Activated T-helper 1 cell treated with anti-CD3 and anti-CD28 coated beads, Interleukin-12 subunit alpha, Interleukin-12 subunit beta, Interleukin-2, Interleukin-4 antibody, amounts not matched to agents 30 ng/mL and 10 ng/mL and 1 ng/mL, durations not matched to agents 14 hours and 24 hours and 36 hours (primary cell): ENCODE measurements around the gene HNF1A. TPM values are rescaled to one million over a fixed set of nuclear protein-coding genes. Genes with fewer than 3 reads are reported as not detected.

Experiments used
- DNase-seq: peaks from one replicate; pipeline ENCODE4 v3.0.0; 2021; ENCODE audit warnings: low spot score
- H3K27ac Mint-ChIP-seq: one replicate; pipeline ENCODE4 v1.8.0; 2021; ENCODE audit warnings: mild to moderate bottlenecking, mixed read lengths
- H3K27me3 Mint-ChIP-seq: one replicate; pipeline ENCODE4 v1.8.0; 2022; ENCODE audit warnings: mild to moderate bottlenecking, moderate library complexity, mixed read lengths; ENCODE audit not compliant: insufficient read depth
- H3K36me3 Mint-ChIP-seq: one replicate; pipeline ENCODE4 v1.8.0; 2021; ENCODE audit warnings: low read depth, mixed read lengths
- H3K4me1 Mint-ChIP-seq: one replicate; pipeline ENCODE4 v1.8.0; 2021; ENCODE audit warnings: low read depth, mixed read lengths
- H3K4me3 Mint-ChIP-seq: one replicate; pipeline ENCODE4 v1.8.0; 2021; ENCODE audit warnings: mild to moderate bottlenecking, moderate library complexity, mixed read lengths
- H3K9me3 Mint-ChIP-seq: one replicate; pipeline ENCODE4 v1.8.0; 2021; ENCODE audit warnings: mixed read lengths
- intact Hi-C: fragments of 100-400 bp; cut with micrococcal nuclease; formaldehyde crosslinking; loops from one replicate; pipeline ENCODE4 v1.15.1; 2024
- total RNA-seq: library from RNA; stranded (reverse); gene quantifications from 2 replicates; pipeline ENCODE4 v1.2.3, GENCODE V29; 2022

Gene HNF1A
- total RNA-seq, 1 donor from 2014 or later = not detected

- no peak overlapping the region for H3K27ac Mint-ChIP-seq
- no peaks in the 10 kb centered on the region for H3K36me3 Mint-ChIP-seq
- intact Hi-C loops = loop anchor here (10.0 kb wide), 1 partner anchor 111 kb away; no protein-coding TSS in a partner anchor
- DNase-seq = no peak
- H3K27me3 Mint-ChIP-seq = peaks cover 9% of the 10 kb centered on the region
- no peak overlapping the region for H3K4me3 Mint-ChIP-seq
- H3K9me3 Mint-ChIP-seq = no peaks in the 10 kb centered on the region
- peaks cover 16% of the 10 kb centered on the region for H3K4me1 Mint-ChIP-seq
Measured at GRCh38 chr12:120965534-120966091, 12.7 kb upstream of the HNF1A start.

GRCh38 chr12:120970310-120970709 is 8.0 kb upstream of the HNF1A start:
- no peaks in the 10 kb centered on the region for H3K36me3 Mint-ChIP-seq
- peaks cover 7% of the 10 kb centered on the region for H3K4me1 Mint-ChIP-seq
- intact Hi-C loops = loop anchor here (5.0 kb wide), 1 partner anchor 68 kb away; the partner anchor contains the start of gene SPPL3

DNA sequence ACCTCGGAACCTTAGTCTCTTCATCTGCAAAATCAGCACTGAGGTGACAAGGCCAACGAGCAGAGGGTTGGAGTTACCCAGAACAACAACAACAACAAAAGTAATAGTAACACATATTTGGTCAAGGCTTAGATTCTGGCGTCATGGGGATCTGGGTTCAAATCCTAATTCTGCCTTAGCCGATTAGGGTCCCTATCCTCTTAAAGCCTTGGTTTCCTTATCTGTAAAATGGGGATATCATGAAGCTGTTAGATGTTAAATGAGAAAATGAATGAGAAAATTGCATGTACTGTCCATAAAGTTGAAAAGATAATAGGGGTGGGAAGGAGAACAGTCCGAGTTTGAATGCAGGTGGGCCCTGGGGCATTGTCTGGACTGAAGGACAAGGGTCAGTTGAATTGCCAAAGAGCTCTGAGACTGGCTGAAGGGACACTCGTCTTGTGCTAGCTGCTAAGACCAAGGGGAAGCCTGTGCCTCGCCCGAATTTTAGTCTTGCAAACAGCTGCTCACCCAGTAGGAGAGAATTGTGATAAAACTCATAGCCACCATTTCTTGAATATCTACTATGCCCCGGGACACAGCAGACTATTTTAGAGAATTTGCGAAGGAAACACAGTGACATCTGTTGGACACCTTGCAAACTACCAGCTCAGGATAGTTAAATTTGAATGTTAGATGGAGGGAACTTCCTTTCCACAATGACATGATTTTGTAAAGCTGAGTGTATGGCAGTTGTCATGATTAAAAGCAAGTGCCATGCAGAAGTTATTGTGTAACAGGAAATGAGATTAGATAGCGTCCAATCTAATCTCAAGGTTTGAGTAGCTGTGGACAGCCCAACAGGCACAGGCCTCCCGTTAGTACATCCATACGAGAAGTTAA is 6.8 kb upstream of the HNF1A start:
- peaks cover 8% of the 10 kb centered on the region for H3K27me3 Mint-ChIP-seq

More at GRCh38 chr12:120970310-120970709, 8.0 kb upstream of the HNF1A start:
- no peak for DNase-seq
- Mint-ChIP-seq H3K27ac (no peak overlapping the region), H3K27me3 (peaks cover 8% of the 10 kb centered on the region), H3K4me3 (no peak overlapping the region), H3K9me3 (no peaks in the 10 kb centered on the region)

DNA sequence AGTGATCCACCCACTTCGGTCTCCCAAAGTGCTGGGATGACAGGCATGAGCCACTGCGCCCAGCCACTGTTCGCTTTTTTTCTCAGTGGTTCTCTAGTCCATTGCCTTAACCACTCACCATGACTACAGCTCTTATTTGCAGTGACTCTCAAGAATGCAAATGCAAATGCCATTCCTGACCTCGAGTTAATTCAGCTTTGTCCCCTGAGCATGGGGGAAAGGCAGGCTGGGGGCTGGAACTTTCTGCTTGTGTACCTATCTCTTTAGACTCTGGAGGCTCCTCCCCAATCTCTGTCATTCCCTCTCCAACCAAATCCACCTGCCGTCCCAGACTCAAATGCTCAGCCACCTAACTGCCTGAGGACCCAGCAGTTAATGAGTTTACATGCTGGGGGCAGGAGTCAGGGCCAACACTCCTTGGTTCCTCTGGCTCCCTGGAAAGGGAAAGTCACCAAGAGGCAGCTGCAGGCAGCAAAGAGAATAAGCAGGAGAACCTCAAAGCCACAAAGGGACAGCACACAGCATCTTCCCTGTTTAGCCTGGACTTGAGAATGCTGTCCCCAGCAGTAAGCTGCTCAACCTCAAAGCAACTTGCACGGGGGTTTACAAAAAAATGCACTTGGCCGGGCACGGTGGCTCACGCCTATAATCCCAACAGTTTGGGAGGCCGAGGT is 5.3 kb upstream of the HNF1A start:
- Mint-ChIP-seq H3K36me3 (no peaks in the 10 kb centered on the region), H3K27me3 (peaks cover 8% of the 10 kb centered on the region), H3K4me3 (no peak overlapping the region), H3K27ac (no peak overlapping the region), H3K9me3 (no peaks in the 10 kb centered on the region), H3K4me1 (peaks cover 7% of the 10 kb centered on the region)
- intact Hi-C loops = loop anchor here (1.0 to 5.0 kb wide), 2 partner anchors 71 to 286 kb away; partner anchors contain the start of genes MLEC and SPPL3
- no peak for DNase-seq

More for the DNA sequence above, 6.8 kb upstream of the HNF1A start:
- DNase-seq = peak; percentile 17
- intact Hi-C loops = loop anchor here (1.0 to 5.0 kb wide), 6 partner anchors 27 to 390 kb away; partner anchors contain the start of genes MLEC, POP5 and SPPL3
- H3K9me3 Mint-ChIP-seq = no peaks in the 10 kb centered on the region
- H3K36me3 Mint-ChIP-seq = no peaks in the 10 kb centered on the region
- peaks cover 7% of the 10 kb centered on the region for H3K4me1 Mint-ChIP-seq
- no peak overlapping the region for H3K4me3 Mint-ChIP-seq
- no peak overlapping the region for H3K27ac Mint-ChIP-seq

- DNase-seq = no peak
- Mint-ChIP-seq H3K4me3 (no peak overlapping the region), H3K27ac (no peak overlapping the region), H3K4me1 (no peaks in the 10 kb centered on the region), H3K9me3 (no peaks in the 10 kb centered on the region), H3K27me3 (peaks cover 1% of the 10 kb centered on the region), H3K36me3 (no peaks in the 10 kb centered on the region)
- intact Hi-C loops = no loop called here
Measured at GRCh38 chr12:120977531-120978295, 630 bp upstream of the HNF1A start.

GRCh38 chr12:120979220-120979861 is 998 bp downstream of the HNF1A start:
- H3K27me3 Mint-ChIP-seq = no peaks in the 10 kb centered on the region
- H3K4me1 Mint-ChIP-seq = no peaks in the 10 kb centered on the region
- no peak overlapping the region for H3K4me3 Mint-ChIP-seq
- no peaks in the 10 kb centered on the region for H3K36me3 Mint-ChIP-seq
- intact Hi-C loops = no loop called here
- DNase-seq = no peak
- no peak overlapping the region for H3K27ac Mint-ChIP-seq
- no peaks in the 10 kb centered on the region for H3K9me3 Mint-ChIP-seq

DNA sequence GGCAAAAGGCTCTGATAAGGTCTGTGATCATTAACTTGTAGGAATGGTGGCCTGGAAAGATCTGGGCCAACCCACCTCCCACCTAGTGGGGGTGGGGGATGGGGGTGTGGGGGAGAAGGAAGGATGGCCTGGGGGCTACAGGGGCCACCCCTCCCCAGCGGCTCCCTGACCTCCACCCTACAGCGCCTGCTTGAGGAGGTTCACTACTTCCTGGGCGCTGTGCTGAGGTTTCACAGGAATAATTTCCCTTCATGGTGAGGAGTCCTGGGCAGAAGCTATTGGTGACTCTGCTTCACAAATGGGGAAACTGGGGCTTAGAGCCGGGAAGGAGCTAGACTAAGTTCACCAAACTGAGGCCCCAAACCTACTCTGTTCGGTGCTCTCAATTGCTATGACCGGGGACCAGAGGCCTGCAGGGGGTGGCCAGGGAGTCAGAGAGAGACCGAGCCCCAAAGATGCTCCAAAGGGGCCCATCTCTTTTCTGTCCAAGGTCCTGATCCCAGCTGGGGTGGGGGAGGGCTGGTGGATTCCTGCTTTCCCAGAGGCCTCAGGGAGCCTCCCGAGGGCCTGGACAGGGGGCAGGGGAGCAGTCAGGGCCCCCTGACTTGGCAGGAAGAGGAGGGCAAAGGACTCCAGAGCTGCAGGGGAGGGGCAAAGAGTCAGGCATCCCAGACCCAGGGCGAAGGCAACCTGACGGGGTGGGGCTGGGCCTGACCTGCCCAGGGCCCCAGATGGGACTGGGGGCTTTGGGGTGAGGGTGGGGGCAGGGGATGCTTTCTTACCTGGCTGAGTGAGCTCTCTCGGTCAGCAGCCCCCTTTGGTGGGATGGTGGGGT is 1.7 kb downstream of the HNF1A start:
- H3K4me1 Mint-ChIP-seq = no peaks in the 10 kb centered on the region
- no peaks in the 10 kb centered on the region for H3K9me3 Mint-ChIP-seq
- H3K36me3 Mint-ChIP-seq = no peaks in the 10 kb centered on the region
- DNase-seq = no peak
- no peaks in the 10 kb centered on the region for H3K27me3 Mint-ChIP-seq
- no peak overlapping the region for H3K4me3 Mint-ChIP-seq
- intact Hi-C loops = no loop called here
- no peak overlapping the region for H3K27ac Mint-ChIP-seq

DNA sequence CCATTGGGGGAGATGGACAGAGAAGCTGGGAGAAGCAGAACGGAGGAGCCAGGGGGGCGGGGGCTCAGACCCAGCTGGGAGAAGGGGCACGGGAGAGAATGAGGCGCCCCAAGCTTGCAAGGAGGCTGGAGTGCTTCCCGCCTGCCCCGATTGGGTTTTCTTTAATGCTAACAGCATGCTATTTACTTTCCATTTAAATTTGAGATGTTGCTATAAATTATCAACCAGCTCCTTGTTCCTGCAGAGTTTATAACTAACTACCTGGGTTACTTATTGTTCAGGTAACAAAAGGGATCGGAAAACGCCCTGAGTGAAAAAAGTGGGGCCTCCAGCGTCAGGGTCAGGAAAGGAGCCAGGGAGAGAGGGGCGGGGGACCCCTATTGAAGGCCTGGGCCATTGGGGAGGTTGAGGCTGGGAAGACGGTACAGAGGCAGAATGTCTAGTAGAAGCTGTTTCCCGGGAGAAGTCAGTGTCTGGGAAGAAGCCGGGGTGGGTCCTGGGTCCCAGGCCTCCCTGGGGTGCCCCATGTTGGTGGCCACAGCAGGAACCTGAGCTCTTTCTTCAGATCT is 2.5 kb downstream of the HNF1A start:
- intact Hi-C loops = no loop called here

DNA sequence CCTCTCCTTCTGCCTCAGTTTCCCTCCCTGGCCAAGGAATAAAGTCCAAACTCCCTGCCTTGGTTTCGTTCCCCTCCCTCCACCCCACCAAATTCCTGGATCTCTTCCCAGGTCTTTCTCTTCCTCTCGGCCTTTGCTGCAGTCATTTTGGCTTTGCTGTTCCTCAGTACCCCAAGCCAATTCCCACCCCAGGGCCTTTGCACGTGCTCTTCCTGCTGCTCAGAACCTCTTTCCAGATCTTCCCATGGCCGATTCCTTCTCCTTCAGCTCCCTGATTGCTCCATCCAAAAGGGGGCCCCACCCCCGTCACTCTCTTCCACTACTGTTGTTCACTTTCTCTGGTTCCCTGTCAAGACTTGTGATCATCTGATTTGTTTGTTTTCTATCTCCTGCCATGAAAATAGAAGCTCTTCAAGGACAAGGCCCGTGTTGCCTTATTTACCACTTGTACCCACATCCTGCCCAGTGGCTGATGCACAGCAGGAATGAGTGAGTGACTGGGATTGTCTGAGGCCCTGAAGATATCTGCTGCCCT is 3.1 kb downstream of the HNF1A start:
- intact Hi-C loops = no loop called here
- H3K9me3 Mint-ChIP-seq = no peaks in the 10 kb centered on the region
- no peak for DNase-seq
- H3K27me3 Mint-ChIP-seq = no peaks in the 10 kb centered on the region
- H3K4me1 Mint-ChIP-seq = no peaks in the 10 kb centered on the region
- no peak overlapping the region for H3K27ac Mint-ChIP-seq
- H3K36me3 Mint-ChIP-seq = no peaks in the 10 kb centered on the region
- H3K4me3 Mint-ChIP-seq = no peak overlapping the region

More for the DNA sequence above, 2.5 kb downstream of the HNF1A start:
- Mint-ChIP-seq H3K27ac (no peak overlapping the region), H3K9me3 (no peaks in the 10 kb centered on the region), H3K4me1 (no peaks in the 10 kb centered on the region), H3K27me3 (no peaks in the 10 kb centered on the region), H3K4me3 (no peak overlapping the region), H3K36me3 (no peaks in the 10 kb centered on the region)
- DNase-seq = no peak

- H3K27me3 Mint-ChIP-seq = no peaks in the 10 kb centered on the region
- intact Hi-C loops = no loop called here
- H3K9me3 Mint-ChIP-seq = no peaks in the 10 kb centered on the region
- no peak for DNase-seq
- H3K36me3 Mint-ChIP-seq = no peaks in the 10 kb centered on the region
- no peak overlapping the region for H3K27ac Mint-ChIP-seq
- H3K4me1 Mint-ChIP-seq = no peaks in the 10 kb centered on the region
- H3K4me3 Mint-ChIP-seq = no peak overlapping the region
Measured at GRCh38 chr12:120982659-120983058, 4.3 kb downstream of the HNF1A start.

DNA sequence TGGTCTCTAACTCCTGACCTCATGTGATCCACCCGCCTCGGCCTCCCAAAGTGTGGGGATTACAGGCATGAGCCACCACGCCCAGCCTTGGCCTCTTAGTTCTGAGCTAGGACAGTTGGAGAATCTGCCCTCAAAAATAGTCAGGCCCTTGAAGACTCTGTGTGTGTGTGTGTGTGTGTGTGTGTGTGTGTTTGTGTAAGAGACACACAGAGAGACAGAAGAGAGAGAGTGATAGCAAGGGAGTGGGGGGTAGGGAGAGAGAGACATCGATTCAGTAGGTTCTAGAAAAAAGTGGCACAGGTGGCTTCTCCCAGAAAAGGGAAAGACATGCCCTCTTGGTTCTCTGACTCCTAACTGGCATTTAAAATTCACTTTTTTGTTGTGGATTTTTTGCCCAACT is 5.4 kb downstream of the HNF1A start:
- no peak for DNase-seq
- no peak overlapping the region for H3K4me3 Mint-ChIP-seq
- intact Hi-C loops = no loop called here
- H3K4me1 Mint-ChIP-seq = no peaks in the 10 kb centered on the region
- no peak overlapping the region for H3K27ac Mint-ChIP-seq
- no peaks in the 10 kb centered on the region for H3K36me3 Mint-ChIP-seq
- no peaks in the 10 kb centered on the region for H3K9me3 Mint-ChIP-seq
- H3K27me3 Mint-ChIP-seq = peaks cover 3% of the 10 kb centered on the region
